GM12872 (cell line): Measurements from ENCODE around the gene SGPL1.

Source experiments
- CTCF ChIP-seq: IDR thresholded peaks from 3 replicates; pipeline ENCODE4 v1.5.1; 2011; ENCODE audit warnings: low read depth, mild to moderate bottlenecking, low read length, moderate library complexity; ENCODE audit not compliant: insufficient read depth

SGPL1 gene

DNA sequence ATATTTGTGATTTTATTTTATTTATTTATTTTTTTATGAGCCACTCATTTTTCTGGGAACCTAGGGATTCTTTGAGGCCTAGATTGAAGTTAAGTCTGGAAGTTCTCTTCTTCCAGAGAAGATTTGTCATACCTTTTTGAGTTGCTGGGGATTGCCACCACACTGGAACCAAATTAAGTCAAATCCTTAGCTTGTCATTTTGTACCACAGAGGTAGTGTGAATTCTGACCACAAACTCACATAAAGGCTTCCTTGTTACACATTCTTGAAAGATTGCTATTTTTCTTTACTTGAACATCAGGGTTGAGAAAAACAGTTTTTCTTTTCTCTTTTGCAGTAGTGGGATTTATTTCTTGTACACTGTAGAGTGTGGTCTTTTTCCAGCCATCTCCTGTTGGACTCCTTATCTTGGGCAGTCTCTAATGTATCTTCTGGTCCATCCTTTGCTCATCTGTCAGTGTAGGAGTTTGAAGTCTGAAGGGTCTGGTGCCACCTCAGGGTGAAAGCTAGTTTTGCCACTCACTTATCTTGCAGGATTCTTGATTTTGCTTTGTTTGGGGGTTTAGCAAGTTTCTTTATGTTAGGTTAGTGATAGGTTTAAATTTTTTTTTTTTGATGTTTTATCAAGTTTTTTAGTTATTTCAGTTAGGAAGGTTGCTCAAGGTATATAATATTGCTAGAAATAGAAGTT is 47.9 kb downstream of the SGPL1 start:
- no peak for TF ChIP-seq CTCF

DNA sequence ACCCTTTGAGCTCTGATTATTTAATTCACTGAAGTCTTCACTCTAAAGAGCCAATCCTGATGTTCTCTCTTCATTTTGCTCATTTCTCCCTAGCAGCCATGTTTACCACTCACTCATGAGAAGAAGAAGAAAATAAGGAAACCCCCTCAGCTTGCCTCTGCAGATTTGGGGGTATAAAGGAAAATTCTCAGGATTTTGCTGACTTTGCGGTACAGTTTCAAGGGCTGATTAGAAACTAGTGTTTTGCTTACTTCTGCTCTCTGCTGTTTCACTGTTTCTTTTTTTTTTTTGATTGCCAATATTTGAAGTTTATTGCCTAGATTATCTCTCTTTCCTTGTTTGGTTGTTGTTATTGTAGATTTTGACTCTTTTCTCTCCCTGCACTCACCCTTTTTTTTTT is 49.2 kb downstream of the SGPL1 start:
- TF ChIP-seq CTCF = no peak

GRCh38 chr10:70866424-70866823 is 50.7 kb downstream of the SGPL1 start:
- no peak for TF ChIP-seq CTCF

- no peak for TF ChIP-seq CTCF
Measured at GRCh38 chr10:70872291-70872690, 56.5 kb downstream of the SGPL1 start.

DNA sequence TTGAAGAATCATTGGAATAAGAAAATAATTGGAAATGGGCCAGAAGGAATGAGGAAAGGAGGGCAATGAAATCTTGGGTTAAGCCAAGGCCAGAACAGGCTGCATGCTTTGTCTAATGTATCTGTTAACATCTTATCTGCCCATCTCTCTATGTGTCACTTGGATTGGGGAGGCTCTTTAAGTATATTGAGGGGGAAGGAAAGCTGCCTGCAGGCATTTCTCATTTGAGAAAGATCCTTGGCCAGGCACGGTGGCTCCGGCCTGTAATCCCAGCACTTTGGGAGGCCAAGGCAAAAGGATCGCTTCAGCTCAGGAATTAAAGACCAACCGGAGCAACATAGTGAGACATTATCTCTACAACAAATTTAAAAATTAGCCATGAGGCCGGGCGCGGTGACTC is 58.3 kb downstream of the SGPL1 start:
- no peak for TF ChIP-seq CTCF

DNA sequence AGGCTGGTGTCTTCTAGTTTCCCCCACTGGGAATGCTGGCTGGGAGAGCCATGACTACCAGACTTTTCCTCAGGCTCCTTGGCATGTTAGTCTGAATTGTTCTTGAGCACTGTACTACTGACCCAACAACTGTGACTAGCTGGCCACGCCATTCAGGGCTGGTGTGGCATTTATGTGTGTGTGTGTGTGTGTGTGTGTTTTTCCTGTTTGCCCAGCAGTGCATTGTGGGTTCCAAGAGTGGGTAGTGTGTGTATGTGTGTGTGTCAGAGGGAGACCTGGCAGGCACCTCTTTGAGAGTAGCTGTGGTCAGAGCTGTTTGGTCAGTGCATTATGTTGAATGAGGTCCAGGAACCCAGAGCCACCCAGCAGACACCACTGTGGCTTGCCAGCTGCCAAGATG is 63.5 kb downstream of the SGPL1 start:
- TF ChIP-seq CTCF = no peak

GRCh38 chr10:70880077-70880534 is 64.4 kb downstream of the SGPL1 start:
- peak; percentile 91 for TF ChIP-seq CTCF

DNA sequence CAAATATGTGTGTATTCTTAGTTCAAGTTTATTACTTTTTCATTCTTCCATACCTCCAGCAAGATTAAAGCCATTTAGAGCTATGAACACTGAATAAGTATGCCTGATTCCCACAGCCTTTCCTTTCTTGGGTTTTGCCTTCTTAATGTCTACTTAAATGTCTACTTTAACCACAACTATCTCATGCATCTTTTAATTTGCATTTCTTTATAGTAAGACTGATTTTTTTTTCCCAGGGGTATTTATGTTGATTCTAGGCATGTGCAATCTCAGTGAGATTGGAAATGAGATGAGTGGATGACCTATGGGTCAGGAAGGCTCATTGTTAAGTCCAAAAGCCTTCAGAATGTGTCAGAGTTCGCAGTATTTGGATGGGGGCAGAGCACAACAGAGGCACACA is 69.0 kb downstream of the SGPL1 start:
- no peak for TF ChIP-seq CTCF
